ENCODE results near the gene EFHD1. TPM values are rescaled to one million over a fixed set of nuclear protein-coding genes. Genes with fewer than 3 reads are reported as not detected.

Gene EFHD1
- total and polyA plus RNA-seq, 2 of the 13 experiments (the other 11 are each of a cell fraction or from before 2014, with no cell fraction given) = 0.09 TPM; not detected in 1

DNA sequence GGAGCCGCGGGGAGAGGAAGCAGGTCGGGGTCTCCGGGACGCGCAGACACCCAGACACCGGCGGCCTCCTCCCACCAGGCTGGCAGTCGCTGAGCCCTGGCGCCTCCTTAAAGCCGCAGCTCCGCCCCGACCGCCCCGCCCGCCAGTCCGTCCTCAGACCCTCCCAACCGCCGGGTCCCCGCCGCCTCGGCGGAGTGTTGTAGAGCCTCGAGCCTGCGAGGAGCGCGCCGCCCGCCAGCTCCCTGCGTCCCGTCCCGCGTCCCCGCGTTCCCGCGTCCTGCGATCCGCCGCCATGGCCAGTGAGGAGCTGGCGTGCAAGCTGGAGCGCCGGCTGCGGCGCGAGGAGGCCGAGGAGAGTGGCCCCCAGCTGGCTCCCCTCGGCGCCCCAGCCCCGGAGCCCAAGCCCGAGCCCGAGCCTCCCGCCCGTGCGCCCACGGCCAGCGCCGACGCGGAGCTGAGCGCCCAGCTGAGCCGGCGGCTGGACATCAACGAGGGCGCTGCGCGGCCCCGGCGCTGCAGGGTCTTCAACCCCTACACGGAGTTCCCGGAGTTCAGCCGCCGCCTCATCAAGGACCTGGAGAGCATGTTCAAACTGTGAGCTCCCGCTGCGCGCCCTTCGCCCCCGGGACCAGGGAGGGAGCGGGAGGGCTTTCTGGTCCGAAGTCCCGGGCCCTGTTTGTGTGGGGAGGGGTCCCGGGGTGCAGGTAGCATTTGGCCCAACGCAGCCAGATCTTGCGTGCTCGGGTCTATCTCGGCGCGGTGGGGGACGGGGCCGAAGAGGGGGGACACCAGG lies at the start of gene EFHD1 (continued):
- TF ChIP-seq HNF4G (IDR thresholded peaks at IDR 0.05; ENCODE audit: borderline replicate concordance, low read depth, low read length) = 0 out of 2 replicates have a peak, but pooled peaks have one; percentile 18
- peak; percentile 81 for TF ChIP-seq HNF4G (CRISPR knock-in tag; IDR thresholded peaks at IDR 0.05; ENCODE audit: borderline replicate concordance, low read depth)
- TF ChIP-seq TCF12 (IDR thresholded peaks at IDR 0.05) = no peak
- TF ChIP-seq TCF12 (CRISPR knock-in tag; IDR thresholded peaks at IDR 0.05) = peak; percentile 87; the same call in 1 of the 2 replicates
- no peak for TF ChIP-seq AGO1 (IDR thresholded peaks at IDR 0.05; ENCODE audit: low read depth, low read length, poor library complexity, severe bottlenecking)
- no peak for TF ChIP-seq ZNF850 (CRISPR knock-in tag; conservative IDR thresholded peaks at IDR 0.05)
- TF ChIP-seq KMT2A (CRISPR knock-in tag; IDR thresholded peaks at IDR 0.05) = 0 out of 2 replicates have a peak, but pooled peaks have one; percentile 34
- TF ChIP-seq MAFF (IDR thresholded peaks at IDR 0.05; ENCODE audit: low read depth, low read length) = no peak
- TF ChIP-seq, protein P1, sequence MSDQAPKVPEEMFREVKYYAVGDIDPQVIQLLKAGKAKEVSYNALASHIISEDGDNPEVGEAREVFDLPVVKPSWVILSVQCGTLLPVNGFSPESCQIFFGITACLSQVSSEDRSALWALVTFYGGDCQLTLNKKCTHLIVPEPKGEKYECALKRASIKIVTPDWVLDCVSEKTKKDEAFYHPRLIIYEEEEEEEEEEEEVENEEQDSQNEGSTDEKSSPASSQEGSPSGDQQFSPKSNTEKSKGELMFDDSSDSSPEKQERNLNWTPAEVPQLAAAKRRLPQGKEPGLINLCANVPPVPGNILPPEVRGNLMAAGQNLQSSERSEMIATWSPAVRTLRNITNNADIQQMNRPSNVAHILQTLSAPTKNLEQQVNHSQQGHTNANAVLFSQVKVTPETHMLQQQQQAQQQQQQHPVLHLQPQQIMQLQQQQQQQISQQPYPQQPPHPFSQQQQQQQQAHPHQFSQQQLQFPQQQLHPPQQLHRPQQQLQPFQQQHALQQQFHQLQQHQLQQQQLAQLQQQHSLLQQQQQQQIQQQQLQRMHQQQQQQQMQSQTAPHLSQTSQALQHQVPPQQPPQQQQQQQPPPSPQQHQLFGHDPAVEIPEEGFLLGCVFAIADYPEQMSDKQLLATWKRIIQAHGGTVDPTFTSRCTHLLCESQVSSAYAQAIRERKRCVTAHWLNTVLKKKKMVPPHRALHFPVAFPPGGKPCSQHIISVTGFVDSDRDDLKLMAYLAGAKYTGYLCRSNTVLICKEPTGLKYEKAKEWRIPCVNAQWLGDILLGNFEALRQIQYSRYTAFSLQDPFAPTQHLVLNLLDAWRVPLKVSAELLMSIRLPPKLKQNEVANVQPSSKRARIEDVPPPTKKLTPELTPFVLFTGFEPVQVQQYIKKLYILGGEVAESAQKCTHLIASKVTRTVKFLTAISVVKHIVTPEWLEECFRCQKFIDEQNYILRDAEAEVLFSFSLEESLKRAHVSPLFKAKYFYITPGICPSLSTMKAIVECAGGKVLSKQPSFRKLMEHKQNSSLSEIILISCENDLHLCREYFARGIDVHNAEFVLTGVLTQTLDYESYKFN (CRISPR knock-in tag; conservative IDR thresholded peaks at IDR 0.05) = 0 out of 2 replicates have a peak, but pooled peaks have one; percentile 5
- TF ChIP-seq ZNF430 (CRISPR knock-in tag; IDR thresholded peaks at IDR 0.05) = peak; percentile 91; the same call in 1 of the 2 replicates
- peak; percentile 78; the same call in 1 of the 2 replicates for TF ChIP-seq JUN (CRISPR knock-in tag; IDR thresholded peaks at IDR 0.05)
- TF ChIP-seq, protein P2, sequence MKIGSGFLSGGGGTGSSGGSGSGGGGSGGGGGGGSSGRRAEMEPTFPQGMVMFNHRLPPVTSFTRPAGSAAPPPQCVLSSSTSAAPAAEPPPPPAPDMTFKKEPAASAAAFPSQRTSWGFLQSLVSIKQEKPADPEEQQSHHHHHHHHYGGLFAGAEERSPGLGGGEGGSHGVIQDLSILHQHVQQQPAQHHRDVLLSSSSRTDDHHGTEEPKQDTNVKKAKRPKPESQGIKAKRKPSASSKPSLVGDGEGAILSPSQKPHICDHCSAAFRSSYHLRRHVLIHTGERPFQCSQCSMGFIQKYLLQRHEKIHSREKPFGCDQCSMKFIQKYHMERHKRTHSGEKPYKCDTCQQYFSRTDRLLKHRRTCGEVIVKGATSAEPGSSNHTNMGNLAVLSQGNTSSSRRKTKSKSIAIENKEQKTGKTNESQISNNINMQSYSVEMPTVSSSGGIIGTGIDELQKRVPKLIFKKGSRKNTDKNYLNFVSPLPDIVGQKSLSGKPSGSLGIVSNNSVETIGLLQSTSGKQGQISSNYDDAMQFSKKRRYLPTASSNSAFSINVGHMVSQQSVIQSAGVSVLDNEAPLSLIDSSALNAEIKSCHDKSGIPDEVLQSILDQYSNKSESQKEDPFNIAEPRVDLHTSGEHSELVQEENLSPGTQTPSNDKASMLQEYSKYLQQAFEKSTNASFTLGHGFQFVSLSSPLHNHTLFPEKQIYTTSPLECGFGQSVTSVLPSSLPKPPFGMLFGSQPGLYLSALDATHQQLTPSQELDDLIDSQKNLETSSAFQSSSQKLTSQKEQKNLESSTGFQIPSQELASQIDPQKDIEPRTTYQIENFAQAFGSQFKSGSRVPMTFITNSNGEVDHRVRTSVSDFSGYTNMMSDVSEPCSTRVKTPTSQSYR (CRISPR knock-in tag; IDR thresholded peaks at IDR 0.05; ENCODE audit: borderline replicate concordance) = peak; percentile 39; the same call in 1 of the 2 replicates
- TF ChIP-seq BHLHE40 (IDR thresholded peaks at IDR 0.05; ENCODE audit: low read length) = no peak
- TF ChIP-seq MAZ (IDR thresholded peaks at IDR 0.05; ENCODE audit: borderline replicate concordance, low read depth, low read length) = no peak
- peak; percentile 88 for TF ChIP-seq MAZ (CRISPR knock-in tag; IDR thresholded peaks at IDR 0.05; ENCODE audit: low read depth)
- TF ChIP-seq, protein P3, sequence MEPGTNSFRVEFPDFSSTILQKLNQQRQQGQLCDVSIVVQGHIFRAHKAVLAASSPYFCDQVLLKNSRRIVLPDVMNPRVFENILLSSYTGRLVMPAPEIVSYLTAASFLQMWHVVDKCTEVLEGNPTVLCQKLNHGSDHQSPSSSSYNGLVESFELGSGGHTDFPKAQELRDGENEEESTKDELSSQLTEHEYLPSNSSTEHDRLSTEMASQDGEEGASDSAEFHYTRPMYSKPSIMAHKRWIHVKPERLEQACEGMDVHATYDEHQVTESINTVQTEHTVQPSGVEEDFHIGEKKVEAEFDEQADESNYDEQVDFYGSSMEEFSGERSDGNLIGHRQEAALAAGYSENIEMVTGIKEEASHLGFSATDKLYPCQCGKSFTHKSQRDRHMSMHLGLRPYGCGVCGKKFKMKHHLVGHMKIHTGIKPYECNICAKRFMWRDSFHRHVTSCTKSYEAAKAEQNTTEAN (CRISPR knock-in tag; conservative IDR thresholded peaks at IDR 0.05) = no peak; the same call in 1 of the 2 replicates
- TF ChIP-seq ZNF577 (CRISPR knock-in tag; IDR thresholded peaks at IDR 0.05; ENCODE audit: borderline replicate concordance, low read depth) = peak; percentile 98; the same call in 1 of the 2 replicates
- no peak for TF ChIP-seq ZNF878 (CRISPR knock-in tag; IDR thresholded peaks at IDR 0.05)

Data from HepG2 (cell line).